MM.1S (cell line): Measurements from ENCODE around the gene LDB1.

Source experiments
- DNase-seq: peaks from one replicate; pipeline ENCODE4 v3.0.0-alpha.2; 2015
- H2AFZ ChIP-seq: fragments of 300-600 bp; sonication (generic); 2 replicates; pipeline ENCODE4 v1.6.0; 2016; ENCODE audit warnings: antibody characterized with exemption, low read length
- H3F3A ChIP-seq: fragments of 300-600 bp; sonication (generic); 2 replicates; pipeline ENCODE4 v1.6.1; 2016; ENCODE audit warnings: mild to moderate bottlenecking, antibody characterized with exemption, low read length, moderate library complexity, mixed read lengths; ENCODE audit not compliant: insufficient read depth
- H3K27ac ChIP-seq: fragments of 300-600 bp; sonication (generic); 2 replicates; pipeline ENCODE4 v1.5.1; 2016; ENCODE audit warnings: mild to moderate bottlenecking, low read length
- H3K27me3 ChIP-seq: fragments of 300-600 bp; sonication (generic); replicated peaks from 2 replicates; pipeline ENCODE4 v1.6.0; 2016; ENCODE audit warnings: low read length; ENCODE audit not compliant: insufficient read depth
- H3K36me3 ChIP-seq: fragments of 300-600 bp; sonication (generic); replicated peaks from 2 replicates; pipeline ENCODE4 v1.6.1; 2016; ENCODE audit warnings: mild to moderate bottlenecking, low read length, mixed read lengths; ENCODE audit not compliant: insufficient read depth
- H3K4me1 ChIP-seq: fragments of 300-600 bp; sonication (generic); 2 replicates; pipeline ENCODE4 v1.6.1; 2016; ENCODE audit warnings: low read length, mixed read lengths
- H3K4me2 ChIP-seq: fragments of 300-600 bp; sonication (generic); 2 replicates; pipeline ENCODE4 v1.6.0; 2016; ENCODE audit warnings: low read depth, low read length
- H3K4me3 ChIP-seq: fragments of 300-600 bp; sonication (generic); 2 replicates; pipeline ENCODE4 v1.5.1; 2016; ENCODE audit warnings: low read length, mixed read lengths
- H3K79me2 ChIP-seq: fragments of 300-600 bp; sonication (generic); 2 replicates; pipeline ENCODE4 v1.6.1; 2016; ENCODE audit warnings: mixed run types, low read length, mixed read lengths
- H3K9ac ChIP-seq: fragments of 300-600 bp; sonication (generic); 2 replicates; pipeline ENCODE4 v1.6.1; 2016; ENCODE audit warnings: low read length, mixed read lengths
- H3K9me2 ChIP-seq: fragments of 300-600 bp; sonication (generic); replicated peaks from 2 replicates; pipeline ENCODE4 v1.6.1; 2016; ENCODE audit warnings: mild to moderate bottlenecking, low read length, mixed read lengths; ENCODE audit not compliant: insufficient read depth
- H3K9me3 ChIP-seq: fragments of 300-600 bp; sonication (generic); replicated peaks from 2 replicates; pipeline ENCODE4 v1.6.1; 2016; ENCODE audit warnings: mild to moderate bottlenecking, low read length, mixed read lengths; ENCODE audit not compliant: insufficient read depth
- H4K20me1 ChIP-seq: fragments of 300-600 bp; sonication (generic); 2 replicates; pipeline ENCODE4 v1.6.1; 2016; ENCODE audit warnings: mild to moderate bottlenecking, low read length, moderate library complexity, mixed read lengths; ENCODE audit not compliant: insufficient read depth
- CTCF ChIP-seq: fragments of 300-600 bp; sonication (generic); IDR thresholded peaks from 2 replicates; pipeline ENCODE4 v1.5.1; 2016; ENCODE audit warnings: antibody characterized with exemption, low read length, mixed read lengths
- EZH2 ChIP-seq: fragments of 300-600 bp; sonication (generic); optimal IDR thresholded peaks from 2 replicates; pipeline ENCODE3; 2017; ENCODE audit warnings: low read depth, mild to moderate bottlenecking, antibody characterized with exemption, low read length, mixed read lengths
- EZH2phosphoT487 ChIP-seq: fragments of 300-600 bp; sonication (generic); IDR thresholded peaks from 2 replicates; pipeline ENCODE4 v1.6.1; 2018; ENCODE audit warnings: antibody characterized with exemption, low read length

Gene LDB1

GRCh38 chr10:102068216-102068615 lies 52.0 kb downstream of the LDB1 start:
- no peak for TF ChIP-seq EZH2
- no peak for TF ChIP-seq EZH2phosphoT487
- TF ChIP-seq CTCF = no peak
- H3K27ac ChIP-seq = no peak overlapping the region

GRCh38 chr10:102067091-102067916 lies 52.9 kb downstream of the LDB1 start:
- Histone ChIP-seq H3K4me2 (no peak overlapping the region), H2AFZ (no peak overlapping the region), H4K20me1 (no peaks in the 10 kb centered on the region), H3K9me2 (no peaks in the 10 kb centered on the region), H3K4me1 (peaks cover 9% of the 10 kb centered on the region; the same call in 1 of the 2 replicates), H3K36me3 (no peaks in the 10 kb centered on the region), H3K9me3 (no peaks in the 10 kb centered on the region), H3K27me3 (no peaks in the 10 kb centered on the region), H3K79me2 (peaks cover 28% of the 10 kb centered on the region), H3K4me3 (no peak overlapping the region), H3K27ac (no peak overlapping the region), H3F3A (0 out of 2 replicates have a peak, but pooled peaks cover 8% of the 10 kb centered on the region), H3K9ac (no peak overlapping the region)
- TF ChIP-seq EZH2phosphoT487 = no peak
- TF ChIP-seq CTCF = no peak
- no peak for TF ChIP-seq EZH2
- DNase-seq = no peak

More at GRCh38 chr10:102068216-102068615, 52.0 kb downstream of the LDB1 start:
- Histone ChIP-seq H3K4me2 (no peak overlapping the region), H3K9me3 (no peaks in the 10 kb centered on the region), H3K9ac (no peak overlapping the region), H3K79me2 (peaks cover 28% of the 10 kb centered on the region), H3K4me3 (no peak overlapping the region), H3K9me2 (no peaks in the 10 kb centered on the region), H3K27me3 (no peaks in the 10 kb centered on the region), H4K20me1 (no peaks in the 10 kb centered on the region), H3K36me3 (no peaks in the 10 kb centered on the region), H3K4me1 (peaks cover 9% of the 10 kb centered on the region; the same call in 1 of the 2 replicates), H3F3A (0 out of 2 replicates have a peak, but pooled peaks cover 8% of the 10 kb centered on the region), H2AFZ (no peak overlapping the region)
- no peak for DNase-seq

GRCh38 chr10:102066399-102067088 lies 53.6 kb downstream of the LDB1 start:
- Histone ChIP-seq H3K36me3 (no peaks in the 10 kb centered on the region), H3K9me3 (no peaks in the 10 kb centered on the region), H3K9me2 (no peaks in the 10 kb centered on the region), H3K4me1 (peaks cover 9% of the 10 kb centered on the region; the same call in 1 of the 2 replicates), H3K27me3 (no peaks in the 10 kb centered on the region), H3K4me3 (peak overlapping the region; percentile 82), H2AFZ (0 out of 2 replicates have a peak overlapping the region, but pooled peaks have one; percentile 80), H3K79me2 (peaks cover 28% of the 10 kb centered on the region), H4K20me1 (no peaks in the 10 kb centered on the region), H3K4me2 (peak overlapping the region; percentile 99; the same call in 1 of the 2 replicates), H3F3A (0 out of 2 replicates have a peak, but pooled peaks cover 8% of the 10 kb centered on the region), H3K9ac (peak overlapping the region; percentile 86; the same call in 1 of the 2 replicates), H3K27ac (no peak overlapping the region)
- no peak for DNase-seq
- TF ChIP-seq EZH2phosphoT487 = no peak
